ENCODE results near the gene TTLL3. TPM values are rescaled to one million over a fixed set of nuclear protein-coding genes. Genes with fewer than 3 reads are reported as not detected.

Gene TTLL3
- total and polyA plus RNA-seq, 2 of the 8 experiments (the other 6 are each of a cell fraction or from before 2014, with no cell fraction given): 5.9 to 8.9 TPM

DNA sequence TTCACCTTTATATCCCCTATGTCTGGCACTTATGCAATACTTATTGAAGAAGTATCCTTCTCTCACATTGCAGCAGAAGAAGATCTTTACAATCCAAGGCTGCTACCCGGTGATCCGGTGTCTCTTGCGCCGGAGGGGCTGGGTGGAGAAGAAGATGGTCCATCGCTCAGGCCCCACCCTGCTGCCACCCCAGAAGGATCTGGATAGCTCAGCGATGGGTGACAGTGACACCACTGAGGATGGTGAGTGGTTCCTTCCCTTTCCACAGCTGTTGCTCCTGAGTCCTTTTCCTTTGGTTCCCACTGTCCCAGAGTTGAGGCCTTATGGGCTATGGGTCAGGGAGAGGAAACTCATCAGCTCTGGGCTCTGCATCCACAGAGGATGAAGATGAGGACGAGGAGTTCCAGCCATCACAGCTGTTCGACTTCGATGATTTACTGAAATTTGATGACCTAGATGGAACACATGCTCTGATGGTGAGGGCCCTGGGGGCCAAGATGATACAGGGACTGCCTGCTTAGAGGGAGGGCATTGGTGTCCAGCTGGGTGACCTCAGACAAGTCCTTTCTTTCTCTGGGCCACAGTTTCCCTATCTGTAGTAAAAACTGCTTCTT is 2.9 kb downstream of the TTLL3 start (continued):
- TF ChIP-seq, protein P1, sequence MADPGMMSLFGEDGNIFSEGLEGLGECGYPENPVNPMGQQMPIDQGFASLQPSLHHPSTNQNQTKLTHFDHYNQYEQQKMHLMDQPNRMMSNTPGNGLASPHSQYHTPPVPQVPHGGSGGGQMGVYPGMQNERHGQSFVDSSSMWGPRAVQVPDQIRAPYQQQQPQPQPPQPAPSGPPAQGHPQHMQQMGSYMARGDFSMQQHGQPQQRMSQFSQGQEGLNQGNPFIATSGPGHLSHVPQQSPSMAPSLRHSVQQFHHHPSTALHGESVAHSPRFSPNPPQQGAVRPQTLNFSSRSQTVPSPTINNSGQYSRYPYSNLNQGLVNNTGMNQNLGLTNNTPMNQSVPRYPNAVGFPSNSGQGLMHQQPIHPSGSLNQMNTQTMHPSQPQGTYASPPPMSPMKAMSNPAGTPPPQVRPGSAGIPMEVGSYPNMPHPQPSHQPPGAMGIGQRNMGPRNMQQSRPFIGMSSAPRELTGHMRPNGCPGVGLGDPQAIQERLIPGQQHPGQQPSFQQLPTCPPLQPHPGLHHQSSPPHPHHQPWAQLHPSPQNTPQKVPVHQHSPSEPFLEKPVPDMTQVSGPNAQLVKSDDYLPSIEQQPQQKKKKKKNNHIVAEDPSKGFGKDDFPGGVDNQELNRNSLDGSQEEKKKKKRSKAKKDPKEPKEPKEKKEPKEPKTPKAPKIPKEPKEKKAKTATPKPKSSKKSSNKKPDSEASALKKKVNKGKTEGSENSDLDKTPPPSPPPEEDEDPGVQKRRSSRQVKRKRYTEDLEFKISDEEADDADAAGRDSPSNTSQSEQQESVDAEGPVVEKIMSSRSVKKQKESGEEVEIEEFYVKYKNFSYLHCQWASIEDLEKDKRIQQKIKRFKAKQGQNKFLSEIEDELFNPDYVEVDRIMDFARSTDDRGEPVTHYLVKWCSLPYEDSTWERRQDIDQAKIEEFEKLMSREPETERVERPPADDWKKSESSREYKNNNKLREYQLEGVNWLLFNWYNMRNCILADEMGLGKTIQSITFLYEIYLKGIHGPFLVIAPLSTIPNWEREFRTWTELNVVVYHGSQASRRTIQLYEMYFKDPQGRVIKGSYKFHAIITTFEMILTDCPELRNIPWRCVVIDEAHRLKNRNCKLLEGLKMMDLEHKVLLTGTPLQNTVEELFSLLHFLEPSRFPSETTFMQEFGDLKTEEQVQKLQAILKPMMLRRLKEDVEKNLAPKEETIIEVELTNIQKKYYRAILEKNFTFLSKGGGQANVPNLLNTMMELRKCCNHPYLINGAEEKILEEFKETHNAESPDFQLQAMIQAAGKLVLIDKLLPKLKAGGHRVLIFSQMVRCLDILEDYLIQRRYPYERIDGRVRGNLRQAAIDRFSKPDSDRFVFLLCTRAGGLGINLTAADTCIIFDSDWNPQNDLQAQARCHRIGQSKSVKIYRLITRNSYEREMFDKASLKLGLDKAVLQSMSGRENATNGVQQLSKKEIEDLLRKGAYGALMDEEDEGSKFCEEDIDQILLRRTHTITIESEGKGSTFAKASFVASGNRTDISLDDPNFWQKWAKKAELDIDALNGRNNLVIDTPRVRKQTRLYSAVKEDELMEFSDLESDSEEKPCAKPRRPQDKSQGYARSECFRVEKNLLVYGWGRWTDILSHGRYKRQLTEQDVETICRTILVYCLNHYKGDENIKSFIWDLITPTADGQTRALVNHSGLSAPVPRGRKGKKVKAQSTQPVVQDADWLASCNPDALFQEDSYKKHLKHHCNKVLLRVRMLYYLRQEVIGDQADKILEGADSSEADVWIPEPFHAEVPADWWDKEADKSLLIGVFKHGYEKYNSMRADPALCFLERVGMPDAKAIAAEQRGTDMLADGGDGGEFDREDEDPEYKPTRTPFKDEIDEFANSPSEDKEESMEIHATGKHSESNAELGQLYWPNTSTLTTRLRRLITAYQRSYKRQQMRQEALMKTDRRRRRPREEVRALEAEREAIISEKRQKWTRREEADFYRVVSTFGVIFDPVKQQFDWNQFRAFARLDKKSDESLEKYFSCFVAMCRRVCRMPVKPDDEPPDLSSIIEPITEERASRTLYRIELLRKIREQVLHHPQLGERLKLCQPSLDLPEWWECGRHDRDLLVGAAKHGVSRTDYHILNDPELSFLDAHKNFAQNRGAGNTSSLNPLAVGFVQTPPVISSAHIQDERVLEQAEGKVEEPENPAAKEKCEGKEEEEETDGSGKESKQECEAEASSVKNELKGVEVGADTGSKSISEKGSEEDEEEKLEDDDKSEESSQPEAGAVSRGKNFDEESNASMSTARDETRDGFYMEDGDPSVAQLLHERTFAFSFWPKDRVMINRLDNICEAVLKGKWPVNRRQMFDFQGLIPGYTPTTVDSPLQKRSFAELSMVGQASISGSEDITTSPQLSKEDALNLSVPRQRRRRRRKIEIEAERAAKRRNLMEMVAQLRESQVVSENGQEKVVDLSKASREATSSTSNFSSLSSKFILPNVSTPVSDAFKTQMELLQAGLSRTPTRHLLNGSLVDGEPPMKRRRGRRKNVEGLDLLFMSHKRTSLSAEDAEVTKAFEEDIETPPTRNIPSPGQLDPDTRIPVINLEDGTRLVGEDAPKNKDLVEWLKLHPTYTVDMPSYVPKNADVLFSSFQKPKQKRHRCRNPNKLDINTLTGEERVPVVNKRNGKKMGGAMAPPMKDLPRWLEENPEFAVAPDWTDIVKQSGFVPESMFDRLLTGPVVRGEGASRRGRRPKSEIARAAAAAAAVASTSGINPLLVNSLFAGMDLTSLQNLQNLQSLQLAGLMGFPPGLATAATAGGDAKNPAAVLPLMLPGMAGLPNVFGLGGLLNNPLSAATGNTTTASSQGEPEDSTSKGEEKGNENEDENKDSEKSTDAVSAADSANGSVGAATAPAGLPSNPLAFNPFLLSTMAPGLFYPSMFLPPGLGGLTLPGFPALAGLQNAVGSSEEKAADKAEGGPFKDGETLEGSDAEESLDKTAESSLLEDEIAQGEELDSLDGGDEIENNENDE (IDR thresholded peaks at IDR 0.05; ENCODE audit: insufficient replicate concordance, low read length): no peak
- no peak for TF ChIP-seq SUZ12 (IDR thresholded peaks at IDR 0.05; ENCODE audit: low read length)
- no peak for TF ChIP-seq ZNF274 (IDR thresholded peaks at IDR 0.05; ENCODE audit: borderline replicate concordance, extremely low read depth, low read length)
- TF ChIP-seq, protein P2, sequence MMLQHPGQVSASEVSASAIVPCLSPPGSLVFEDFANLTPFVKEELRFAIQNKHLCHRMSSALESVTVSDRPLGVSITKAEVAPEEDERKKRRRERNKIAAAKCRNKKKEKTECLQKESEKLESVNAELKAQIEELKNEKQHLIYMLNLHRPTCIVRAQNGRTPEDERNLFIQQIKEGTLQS (IDR thresholded peaks at IDR 0.05; ENCODE audit: insufficient read depth, low read depth, low read length): no peak
- TF ChIP-seq BCL11A (IDR thresholded peaks at IDR 0.05; ENCODE audit: low read depth in 2 of 2, low read length in 2 of 2): no peak
- no peak for TF ChIP-seq YY1 (IDR thresholded peaks at IDR 0.05; ENCODE audit: low read depth, low read length)
- TF ChIP-seq TCF12 (IDR thresholded peaks at IDR 0.05; ENCODE audit: low read depth, low read length): no peak
- TF ChIP-seq SIRT6 (IDR thresholded peaks at IDR 0.05; ENCODE audit: low read length): no peak
- no peak for TF ChIP-seq SP1 (IDR thresholded peaks at IDR 0.05; ENCODE audit: low read depth, low read length)
- TF ChIP-seq, protein P3, sequence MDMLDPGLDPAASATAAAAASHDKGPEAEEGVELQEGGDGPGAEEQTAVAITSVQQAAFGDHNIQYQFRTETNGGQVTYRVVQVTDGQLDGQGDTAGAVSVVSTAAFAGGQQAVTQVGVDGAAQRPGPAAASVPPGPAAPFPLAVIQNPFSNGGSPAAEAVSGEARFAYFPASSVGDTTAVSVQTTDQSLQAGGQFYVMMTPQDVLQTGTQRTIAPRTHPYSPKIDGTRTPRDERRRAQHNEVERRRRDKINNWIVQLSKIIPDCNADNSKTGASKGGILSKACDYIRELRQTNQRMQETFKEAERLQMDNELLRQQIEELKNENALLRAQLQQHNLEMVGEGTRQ (IDR thresholded peaks at IDR 0.05; ENCODE audit: low read length): no peak

All from H1 (cell line).